H1 (cell line): ENCODE measurements around the gene CAPZB. TPM values are rescaled to one million over a fixed set of nuclear protein-coding genes. Genes with fewer than 3 reads are reported as not detected.

Source experiments
- CTCF ChIA-PET: fragments of 300-600 bp; sonication (Branson Sonifier 250); formaldehyde crosslinking; loops from one replicate; lab custom pipeline; 2021; ENCODE audit not compliant: partially characterized antibody; lab: Charles Lee
- POLR2A ChIA-PET: fragments of 300-600 bp; sonication (Branson Sonifier 250); formaldehyde crosslinking; loops from one replicate; lab custom pipeline; 2021; ENCODE audit warnings: inconsistent platforms; ENCODE audit not compliant: partially characterized antibody; lab: Charles Lee
- DNase-seq, 2 experiments: peaks; one replicate each; pipeline versions ENCODE4 v3.0.0 to v3.0.0-alpha.2; 2010 to 2022; ENCODE audit warnings: low spot score in 2 of 2, low read depth in 1 of 2, mixed read lengths in 1 of 2
- FAIRE-seq: peaks from 2 replicates; lab custom pipeline; 2011; peaks lifted over from hg19 to GRCh38; lab: Jason Lieb, UNC
- H2AFZ ChIP-seq: 2 replicates; pipeline ENCODE4 v1.8.1; 2012; ENCODE audit warnings: low read length, inconsistent platforms
- H2AK5ac ChIP-seq: 2 replicates; pipeline ENCODE4 v1.6.1; 2013; ENCODE audit warnings: low read depth, low read length
- H2BK120ac ChIP-seq: replicated peaks from 2 replicates; pipeline ENCODE3; 2013; ENCODE audit warnings: low read depth, low read length, inconsistent platforms
- H2BK12ac ChIP-seq: 2 replicates; pipeline ENCODE4 v1.6.1; 2013; ENCODE audit warnings: low read depth, low read length
- H2BK15ac ChIP-seq: 2 replicates; pipeline ENCODE4 v1.6.1; 2013; ENCODE audit warnings: low read length
- H2BK20ac ChIP-seq: 2 replicates; pipeline ENCODE4 v1.6.1; 2013; ENCODE audit warnings: low read length
- H2BK5ac ChIP-seq: 2 replicates; pipeline ENCODE4 v1.6.1; 2013; ENCODE audit warnings: low read depth, low read length
- H3K14ac ChIP-seq: 2 replicates; pipeline ENCODE4 v1.6.1; 2013; ENCODE audit warnings: inconsistent platforms; ENCODE audit not compliant: insufficient read length
- H3K18ac ChIP-seq: 2 replicates; pipeline ENCODE4 v1.6.1; 2013; ENCODE audit warnings: low read length; ENCODE audit errors: extremely low read depth
- H3K23ac ChIP-seq: 2 replicates; pipeline ENCODE4 v1.6.1; 2013; ENCODE audit warnings: inconsistent platforms; ENCODE audit not compliant: insufficient read length
- H3K23me2 ChIP-seq: 2 replicates; pipeline ENCODE4 v1.6.1; 2013; ENCODE audit warnings: low read depth, low read length
- H3K27ac ChIP-seq: 2 replicates; pipeline ENCODE4 v1.6.1; 2011; ENCODE audit warnings: low read depth, low read length, inconsistent platforms
- H3K27me3 ChIP-seq, 4 experiments: replicated peaks in 1 of 4; 1 replicate in 1 of 4; 2 replicates in 3 of 4; pipeline versions ENCODE4 v1.6.1 to v1.8.1; 2011 to 2013; ENCODE audit warnings: low read length in 3 of 4, mild to moderate bottlenecking in 3 of 4, inconsistent platforms in 2 of 4, mixed read lengths in 2 of 4, moderate library complexity in 1 of 4; ENCODE audit not compliant: control insufficient read depth in 3 of 4, insufficient read depth in 3 of 4; ENCODE audit errors: extremely low read depth in 1 of 4
- H3K36me3 ChIP-seq, 4 experiments: 2 replicates each; pipeline versions ENCODE4 v1.6.1 to v1.8.1; 2011 to 2013; ENCODE audit warnings: mild to moderate bottlenecking in 4 of 4, low read length in 3 of 4, moderate library complexity in 2 of 4, control low read depth in 1 of 4, inconsistent platforms in 1 of 4; ENCODE audit not compliant: insufficient read depth in 4 of 4, control insufficient read depth in 2 of 4
- H3K4ac ChIP-seq: replicated peaks from 2 replicates; pipeline ENCODE3; 2013; ENCODE audit warnings: low read length, low read depth, mixed read lengths, inconsistent platforms; ENCODE audit not compliant: insufficient read length
- H3K4me1 ChIP-seq, 4 experiments: replicated peaks in 1 of 4; 1 replicate in 1 of 4; 2 replicates in 3 of 4; pipeline versions ENCODE4 v1.6.1 to v1.8.1; 2011 to 2013; ENCODE audit warnings: low read length in 3 of 4, inconsistent platforms in 2 of 4, mixed read lengths in 1 of 4; ENCODE audit not compliant: insufficient read depth in 4 of 4, control insufficient read depth in 3 of 4
- H3K4me2 ChIP-seq, 2 experiments: 2 replicates each; pipeline versions ENCODE4 v1.6.1 to v1.8.1; 2011 to 2013; ENCODE audit warnings: low read depth in 2 of 2, low read length in 2 of 2, control low read depth in 1 of 2, inconsistent platforms in 1 of 2, mild to moderate bottlenecking in 1 of 2; ENCODE audit not compliant: insufficient read depth in 1 of 2
- H3K4me3 ChIP-seq, 4 experiments: fragments of 200-600, 300-600 bp in 1 of 4; sonication (generic), shearing (Covaris generic), sonication (Bioruptor Twin) in 1 of 4; 2 replicates each; pipeline versions ENCODE4 v1.5.1 to v1.8.1; 2011 to 2016; ENCODE audit warnings: low read length in 4 of 4, low read depth in 3 of 4, control low read depth in 2 of 4, inconsistent platforms in 2 of 4, mild to moderate bottlenecking in 2 of 4, mixed read lengths in 1 of 4, moderate library complexity in 1 of 4; ENCODE audit not compliant: insufficient read depth in 2 of 4; ENCODE audit errors: extremely low read depth in 1 of 4
- H3K56ac ChIP-seq: replicated peaks from 2 replicates; pipeline ENCODE3; 2013; ENCODE audit warnings: low read depth, mild to moderate bottlenecking, mixed read lengths, low read length, inconsistent platforms; ENCODE audit not compliant: insufficient read length
- H3K79me1 ChIP-seq: 2 replicates; pipeline ENCODE4 v1.6.1; 2013; ENCODE audit warnings: low read depth, low read length, control low read depth
- H3K79me2 ChIP-seq, 2 experiments: 2 replicates each; pipeline versions ENCODE4 v1.6.1 to v1.8.1; 2012 to 2013; ENCODE audit warnings: low read length in 2 of 2, mild to moderate bottlenecking in 2 of 2, inconsistent platforms in 1 of 2; ENCODE audit not compliant: insufficient read depth in 2 of 2, control insufficient read depth in 1 of 2
- H3K9ac ChIP-seq, 4 experiments: replicated peaks in 1 of 4; 1 replicate in 1 of 4; 2 replicates in 3 of 4; pipeline versions ENCODE4 v1.6.1 to v1.8.1; 2011 to 2013; ENCODE audit warnings: low read depth in 3 of 4, low read length in 3 of 4, control low read depth in 2 of 4, mild to moderate bottlenecking in 2 of 4, moderate library complexity in 2 of 4, inconsistent platforms in 1 of 4; ENCODE audit errors: extremely low read depth in 1 of 4
- H3K9me3 ChIP-seq, 2 experiments: 2 replicates each; pipeline versions ENCODE4 v1.6.1 to v1.8.1; 2012 to 2013; ENCODE audit warnings: mild to moderate bottlenecking in 2 of 2, moderate library complexity in 2 of 2, control low read depth in 1 of 2, inconsistent platforms in 1 of 2, low read depth in 1 of 2, low read length in 1 of 2, mixed read lengths in 1 of 2; ENCODE audit not compliant: insufficient read depth in 2 of 2
- H4K20me1 ChIP-seq, 2 experiments: replicated peaks in 1 of 2; 2 replicates each; pipeline versions ENCODE3 to v1.8.1; 2011 to 2013; ENCODE audit warnings: inconsistent platforms in 2 of 2, low read length in 2 of 2, mild to moderate bottlenecking in 1 of 2; ENCODE audit not compliant: insufficient read depth in 2 of 2, control insufficient read depth in 1 of 2
- H4K5ac ChIP-seq: 2 replicates; pipeline ENCODE4 v1.6.1; 2013; ENCODE audit warnings: low read length, low read depth, mixed read lengths, inconsistent platforms; ENCODE audit not compliant: insufficient read length
- H4K8ac ChIP-seq: 2 replicates; pipeline ENCODE4 v1.8.0; 2013; ENCODE audit warnings: mild to moderate bottlenecking, moderate library complexity, low read length, inconsistent platforms; ENCODE audit not compliant: insufficient read depth; ENCODE audit errors: extremely low read depth
- H4K91ac ChIP-seq: replicated peaks from 2 replicates; pipeline ENCODE3; 2013; ENCODE audit warnings: low read length, mixed read lengths, inconsistent platforms; ENCODE audit not compliant: insufficient read length
- BACH1 ChIP-seq: IDR thresholded peaks from 2 replicates; pipeline ENCODE4 v1.6.1; 2012; ENCODE audit warnings: low read length, improper control_type of control experiment
- JUND ChIP-seq: IDR thresholded peaks from 2 replicates; pipeline ENCODE4 v1.6.1; 2011; ENCODE audit warnings: mild to moderate bottlenecking, improper control_type of control experiment, low read length
- KDM1A ChIP-seq: fragments of 200-600, 300-600 bp; sonication (generic); IDR thresholded peaks from 2 replicates; pipeline ENCODE4 v1.7.1; 2016; ENCODE audit warnings: mild to moderate bottlenecking, low read length, borderline replicate concordance
- RNF2 ChIP-seq: fragments of 200-900, 300-1000 bp; sonication (generic); IDR thresholded peaks from 2 replicates; pipeline ENCODE4 v1.7.1; 2016; ENCODE audit warnings: borderline replicate concordance, low read depth, mild to moderate bottlenecking, antibody characterized with exemption, low read length; ENCODE audit not compliant: poor library complexity, severe bottlenecking; ENCODE audit errors: missing control alignments
- SAP30 ChIP-seq: fragments of 300-600 bp; sonication (generic); IDR thresholded peaks from 2 replicates; pipeline ENCODE4 v1.7.1; 2012; ENCODE audit warnings: low read length, moderate library complexity, mild to moderate bottlenecking, inconsistent platforms; ENCODE audit not compliant: insufficient read depth, insufficient replicate concordance
- SP2 ChIP-seq: IDR thresholded peaks from 2 replicates; pipeline ENCODE4 v1.6.1; 2012; ENCODE audit warnings: mild to moderate bottlenecking, low read length, inconsistent platforms
- SUZ12 ChIP-seq: fragments of 200-600 bp; sonication (generic); IDR thresholded peaks from 2 replicates; pipeline ENCODE4 v1.6.1; 2012; ENCODE audit warnings: mild to moderate bottlenecking, inconsistent platforms, low read length, moderate library complexity, mixed read lengths
- TCF12 ChIP-seq: IDR thresholded peaks from 2 replicates; pipeline ENCODE4 v1.6.1; 2011; ENCODE audit warnings: low read depth, mild to moderate bottlenecking, low read length
- WGBS, 2 experiments: shearing (Covaris generic) in 1 of 2; methylation state at CpG; one replicate each; pipeline versions ENCODE4 v1.1.6 to v1.1.7; 2013 to 2015; ENCODE audit warnings: low lambda C conversion rate in 2 of 2, mixed read lengths in 2 of 2, inconsistent platforms in 1 of 2, low coverage in 1 of 2, missing lambda C conversion rate in 1 of 2; ENCODE audit not compliant: insufficient replicate concordance in 2 of 2, insufficient coverage in 1 of 2, insufficient read length in 1 of 2; ENCODE audit errors: extremely low coverage in 1 of 2, missing lambda C conversion rate in 1 of 2; 5-methylcytosine and 5-hydroxymethylcytosine counted together
- polyA plus RNA-seq, 7 experiments: library from polyadenylated mRNA; depleted of rRNA in 3 of 7; stranded (reverse) in 5 of 7; unstranded in 2 of 7; fragments of >200 nt in 5 of 7; fragments of 200-250 nt in 2 of 7; gene quantifications; 1 replicate in 5 of 7; 2 replicates in 1 of 7; 4 replicates in 1 of 7; pipeline versions ENCODE4 v1.2.1 to v1.2.3, GENCODE V29; 2011 to 2013; ENCODE audit warnings: missing spikeins in 2 of 7, mixed read lengths in 2 of 7
- total RNA-seq: library from RNA; stranded (reverse); fragmentation: NEBNext Ultra II Directional; extraction: Animal tissue kit (Norgen Biotek cat#: 25700); gene quantifications from 2 replicates; pipeline ENCODE4 v1.2.1, GENCODE V29; 2021
- TF ChIP-seq, protein P1 (sequence below): IDR thresholded peaks from 2 replicates; pipeline ENCODE4 v1.6.1; 2012; ENCODE audit warnings: low read length, inconsistent platforms

CAPZB gene
- total and polyA plus RNA-seq, 2 of the 8 experiments (the other 6 are each of a cell fraction or from before 2014, with no cell fraction given) = 162 to 371 TPM

DNA sequence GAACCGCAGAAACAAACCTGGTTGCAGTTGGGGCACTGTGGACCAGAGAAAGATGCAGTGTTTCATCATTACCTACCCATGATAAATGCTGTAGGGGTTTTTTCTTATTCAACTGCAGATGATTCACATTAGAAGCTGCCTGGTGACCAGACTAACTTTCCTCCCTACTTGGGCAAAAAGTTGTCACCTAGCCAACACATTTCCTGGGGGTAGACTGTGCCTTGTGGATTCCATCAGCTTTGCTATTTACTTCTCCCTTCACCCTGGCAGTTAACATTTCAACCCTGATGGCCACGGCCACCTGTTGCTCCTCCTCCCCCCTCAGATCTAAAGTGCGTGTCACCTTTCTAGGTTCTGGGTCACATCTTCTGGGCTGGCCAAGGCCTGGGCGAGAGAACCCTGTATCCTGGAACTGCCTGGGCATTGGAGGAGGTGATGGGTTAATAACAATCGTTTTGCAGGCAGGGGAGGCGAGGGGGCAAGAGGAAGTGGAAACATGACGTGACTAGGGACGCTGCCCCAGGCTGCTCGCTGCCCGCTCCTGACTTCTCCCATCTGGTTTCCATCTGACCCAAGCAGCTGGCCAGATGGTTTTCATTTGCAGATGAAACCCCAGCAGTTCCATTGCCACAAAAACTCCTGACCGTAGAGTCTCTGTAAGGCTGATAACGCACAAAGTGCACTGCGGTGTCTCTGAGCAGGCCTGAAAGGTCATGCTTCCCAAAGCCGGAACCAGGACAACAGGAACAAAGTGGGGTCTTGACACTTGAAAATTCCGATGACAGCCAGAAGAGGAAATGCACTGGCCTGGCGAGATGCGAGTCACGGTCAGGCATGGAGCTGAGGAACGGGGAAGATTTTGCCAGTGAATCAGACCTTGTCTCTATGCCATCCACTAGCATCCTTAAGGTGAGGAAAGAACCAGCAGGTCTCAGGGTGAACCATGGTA is 36.6 kb downstream of the CAPZB start:
- Histone ChIP-seq H4K5ac (no peak overlapping the region), H3K4me1 (peaks cover 1 to 22% (median 10%) of the 10 kb centered on the region in 4 experiments), H3K56ac (no peak overlapping the region), H2AK5ac (0 out of 2 replicates have a peak overlapping the region, but pooled peaks have one; percentile 43), H3K4me2 (peak overlapping the region in 1 of 2 experiments; percentile 20; a peak in 1 of 4 replicates), H3K18ac (no peak overlapping the region), H3K14ac (no peak overlapping the region), H3K79me2 (peaks cover 6 to 98% of the 10 kb centered on the region in 2 experiments), H3K27ac (no peak overlapping the region), H3K27me3 (no peaks in the 10 kb centered on the region), H4K20me1 (peaks cover 19 to 52% of the 10 kb centered on the region in 2 experiments), H3K23me2 (no peaks in the 10 kb centered on the region), H3K23ac (no peak overlapping the region), H2BK20ac (no peak overlapping the region), H3K4me3 (no peak overlapping the region), H2BK15ac (no peak overlapping the region), H2BK12ac (no peak overlapping the region), H2BK120ac (no peak overlapping the region), H3K4ac (no peak overlapping the region), H3K9me3 (no peaks in the 10 kb centered on the region), H2AFZ (no peak overlapping the region), H2BK5ac (peak overlapping the region; percentile 10; the same call in 1 of the 2 replicates), H4K91ac (no peak overlapping the region), H3K79me1 (peaks cover 37% of the 10 kb centered on the region), H3K36me3 (no peaks in the 10 kb centered on the region), H4K8ac (no peak overlapping the region), H3K9ac (peak overlapping the region in 1 of 4 experiments; percentile 7; a peak in 3 of 7 replicates)
- ChIA-PET CTCF (interaction anchor here (0.5 to 3.4 kb wide), 10 partner anchors 10 to 184 kb away, joined by 3 to 17 read pairs (median 4); no protein-coding TSS in a partner anchor), POLR2A (interaction anchor here (1.2 kb wide), 2 partner anchors 10 to 20 kb away, joined by 3 to 4 read pairs; no protein-coding TSS in a partner anchor)
- DNase-seq = no peak
- 84% methylated on average over 19 of the region's 19 CpGs; no CpG with 5 or more reads in 1 of the 2 experiments for WGBS, 2 experiments
- FAIRE-seq = no peak
- TF ChIP-seq SUZ12 (no peak), RNF2 (no peak), TCF12 (no peak), BACH1 (no peak), SAP30 (no peak), SP2 (no peak), KDM1A (no peak), JUND (no peak)
- TF ChIP-seq, protein P1, sequence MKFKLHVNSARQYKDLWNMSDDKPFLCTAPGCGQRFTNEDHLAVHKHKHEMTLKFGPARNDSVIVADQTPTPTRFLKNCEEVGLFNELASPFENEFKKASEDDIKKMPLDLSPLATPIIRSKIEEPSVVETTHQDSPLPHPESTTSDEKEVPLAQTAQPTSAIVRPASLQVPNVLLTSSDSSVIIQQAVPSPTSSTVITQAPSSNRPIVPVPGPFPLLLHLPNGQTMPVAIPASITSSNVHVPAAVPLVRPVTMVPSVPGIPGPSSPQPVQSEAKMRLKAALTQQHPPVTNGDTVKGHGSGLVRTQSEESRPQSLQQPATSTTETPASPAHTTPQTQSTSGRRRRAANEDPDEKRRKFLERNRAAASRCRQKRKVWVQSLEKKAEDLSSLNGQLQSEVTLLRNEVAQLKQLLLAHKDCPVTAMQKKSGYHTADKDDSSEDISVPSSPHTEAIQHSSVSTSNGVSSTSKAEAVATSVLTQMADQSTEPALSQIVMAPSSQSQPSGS = no peak
